Testis (tissue), 2 donors: ENCODE measurements around the gene SLC51A.

ENCODE experiments used
- POLR2A ChIP-seq: fragments of 450-650 bp; IDR thresholded peaks from one replicate; pipeline ENCODE4 v1.6.1; 2017; ENCODE audit warnings: antibody characterized with exemption, mild to moderate bottlenecking, moderate library complexity
- TF ChIP-seq, protein P1 (sequence below), 3 experiments: fragments of 450-650 bp in 2 of 3; fragments of 200-600 bp in 1 of 3; sonication (generic) in 1 of 3; IDR thresholded peaks; one replicate each; pipeline ENCODE4 v1.5.1; 2016 to 2019; ENCODE audit warnings: antibody characterized with exemption in 3 of 3, mild to moderate bottlenecking in 2 of 3, moderate library complexity in 1 of 3

DNA sequence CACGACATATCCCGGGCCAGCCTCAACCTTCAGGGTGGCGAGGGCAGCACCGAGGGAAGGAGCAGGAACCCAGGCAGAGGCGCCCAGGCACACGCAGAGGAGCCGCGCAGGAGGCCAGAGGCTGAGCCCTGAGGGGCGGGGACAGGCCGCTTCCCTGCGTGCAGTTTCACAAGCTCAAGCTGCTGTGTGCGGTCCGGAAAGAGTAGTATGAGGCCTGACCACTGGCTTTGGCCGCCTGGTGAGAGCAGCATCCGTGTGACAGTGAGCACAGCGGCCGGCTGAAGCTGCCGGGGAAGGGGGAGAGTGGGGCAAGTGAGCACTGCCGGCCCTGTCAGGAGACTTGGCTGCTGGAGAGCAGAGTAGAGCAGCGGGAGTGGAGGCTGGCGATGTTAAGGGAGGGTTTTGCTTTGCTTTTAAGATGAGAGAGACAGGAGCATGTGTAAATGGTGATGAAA, 13.8 kb upstream of the SLC51A start:
- TF ChIP-seq, protein P1, sequence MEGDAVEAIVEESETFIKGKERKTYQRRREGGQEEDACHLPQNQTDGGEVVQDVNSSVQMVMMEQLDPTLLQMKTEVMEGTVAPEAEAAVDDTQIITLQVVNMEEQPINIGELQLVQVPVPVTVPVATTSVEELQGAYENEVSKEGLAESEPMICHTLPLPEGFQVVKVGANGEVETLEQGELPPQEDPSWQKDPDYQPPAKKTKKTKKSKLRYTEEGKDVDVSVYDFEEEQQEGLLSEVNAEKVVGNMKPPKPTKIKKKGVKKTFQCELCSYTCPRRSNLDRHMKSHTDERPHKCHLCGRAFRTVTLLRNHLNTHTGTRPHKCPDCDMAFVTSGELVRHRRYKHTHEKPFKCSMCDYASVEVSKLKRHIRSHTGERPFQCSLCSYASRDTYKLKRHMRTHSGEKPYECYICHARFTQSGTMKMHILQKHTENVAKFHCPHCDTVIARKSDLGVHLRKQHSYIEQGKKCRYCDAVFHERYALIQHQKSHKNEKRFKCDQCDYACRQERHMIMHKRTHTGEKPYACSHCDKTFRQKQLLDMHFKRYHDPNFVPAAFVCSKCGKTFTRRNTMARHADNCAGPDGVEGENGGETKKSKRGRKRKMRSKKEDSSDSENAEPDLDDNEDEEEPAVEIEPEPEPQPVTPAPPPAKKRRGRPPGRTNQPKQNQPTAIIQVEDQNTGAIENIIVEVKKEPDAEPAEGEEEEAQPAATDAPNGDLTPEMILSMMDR (IDR thresholded peaks at IDR 0.05) = no peak
- no peak for TF ChIP-seq POLR2A
